Activated naive CD8-positive, alpha-beta T cell treated with anti-CD3 and anti-CD28 coated beads for 36 hours (primary cell): ENCODE results near the gene SPEF2. TPM values are rescaled to one million over a fixed set of nuclear protein-coding genes. Genes with fewer than 3 reads are reported as not detected.
A peak's percentile ranks its signal among the peaks of the same experiment; 100 is the strongest.
"Not testable (repeated sequence)": the region's sequence is repeated elsewhere in the genome, so short reads cannot be mapped to it uniquely, and the experiment has no call there.

Experiments
- DNase-seq: peaks from one replicate; pipeline ENCODE4 v3.0.0; 2021
- H3K27ac Mint-ChIP-seq: one replicate; pipeline ENCODE4 v1.8.0; 2022; ENCODE audit warnings: mild to moderate bottlenecking, moderate library complexity, mixed read lengths
- H3K27me3 Mint-ChIP-seq: one replicate; pipeline ENCODE4 v1.8.0; 2022; ENCODE audit warnings: mild to moderate bottlenecking, mixed read lengths
- H3K36me3 Mint-ChIP-seq: one replicate; pipeline ENCODE4 v1.8.0; 2021; ENCODE audit warnings: mild to moderate bottlenecking, mixed read lengths
- H3K4me1 Mint-ChIP-seq: one replicate; pipeline ENCODE4 v1.8.0; 2021; ENCODE audit warnings: mixed read lengths
- H3K4me3 Mint-ChIP-seq: one replicate; pipeline ENCODE4 v1.8.0; 2022; ENCODE audit warnings: mild to moderate bottlenecking, moderate library complexity, mixed read lengths
- H3K9me3 Mint-ChIP-seq: one replicate; pipeline ENCODE4 v1.8.0; 2022; ENCODE audit warnings: mixed read lengths
- total RNA-seq, 2 experiments: library from RNA; stranded (reverse); gene quantifications; one replicate each; pipeline ENCODE4 v1.2.3, GENCODE V29; 2021

Gene SPEF2
- total RNA-seq, 2 experiments from 2014 or later = 6.0 to 6.1 TPM

GRCh38 chr5:35671541-35672295, 54.1 kb downstream of the SPEF2 start:
- DNase-seq = no peak
- Mint-ChIP-seq H3K4me1 (peaks cover 61% of the 10 kb centered on the region), H3K27ac (peak overlapping the region; percentile 75), H3K4me3 (peak overlapping the region; percentile 25), H3K9me3 (peaks cover 5% of the 10 kb centered on the region), H3K36me3 (peaks cover 27% of the 10 kb centered on the region), H3K27me3 (no peaks in the 10 kb centered on the region)

DNA sequence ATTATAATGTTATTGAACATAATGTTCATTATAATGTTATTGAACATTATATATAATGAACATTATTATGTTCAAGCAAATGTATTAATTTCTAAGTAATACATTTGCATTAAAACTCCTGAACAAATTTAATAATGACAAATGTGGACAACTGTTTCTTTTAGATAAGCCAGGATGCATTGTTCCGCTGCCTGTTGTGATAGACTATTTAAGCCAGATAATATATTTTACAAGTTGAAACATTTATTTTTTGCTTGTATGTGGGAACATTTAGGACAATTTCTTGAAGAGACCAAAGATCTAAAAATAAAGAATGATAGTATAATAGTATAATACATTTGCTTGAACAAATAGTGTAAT, 54.6 kb downstream of the SPEF2 start:
- peaks cover 22% of the 10 kb centered on the region for H3K36me3 Mint-ChIP-seq
- DNase-seq, H3K27me3 Mint-ChIP-seq, H3K4me3 Mint-ChIP-seq, H3K9me3 Mint-ChIP-seq, H3K27ac Mint-ChIP-seq: not testable (repeated sequence)
- peaks cover 59% of the 10 kb centered on the region for H3K4me1 Mint-ChIP-seq

DNA sequence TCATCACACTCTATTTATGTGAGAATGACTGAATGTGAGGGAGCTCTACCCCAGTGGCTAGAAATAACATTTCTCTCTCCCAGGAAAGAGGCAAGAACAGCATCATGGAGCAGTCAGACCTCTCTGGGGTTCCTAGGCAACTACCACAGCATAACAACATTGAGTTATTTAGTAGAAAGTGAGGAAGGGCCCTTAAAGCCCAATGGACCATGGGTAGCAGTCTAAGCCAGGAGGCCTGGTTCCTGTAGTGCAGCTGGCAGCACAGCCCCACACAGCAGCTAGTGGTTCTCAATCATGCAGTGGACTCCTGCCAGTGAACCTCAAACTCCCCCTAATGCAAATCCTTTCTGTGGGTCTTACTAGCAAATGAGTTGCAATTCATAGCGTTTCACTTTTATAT, 55.3 kb downstream of the SPEF2 start:
- Mint-ChIP-seq H3K4me1 (peaks cover 56% of the 10 kb centered on the region), H3K4me3 (no peak overlapping the region), H3K36me3 (peaks cover 16% of the 10 kb centered on the region), H3K27me3 (no peaks in the 10 kb centered on the region), H3K27ac (peak overlapping the region; percentile 85), H3K9me3 (no peaks in the 10 kb centered on the region)
- DNase-seq = peak; percentile 39

DNA sequence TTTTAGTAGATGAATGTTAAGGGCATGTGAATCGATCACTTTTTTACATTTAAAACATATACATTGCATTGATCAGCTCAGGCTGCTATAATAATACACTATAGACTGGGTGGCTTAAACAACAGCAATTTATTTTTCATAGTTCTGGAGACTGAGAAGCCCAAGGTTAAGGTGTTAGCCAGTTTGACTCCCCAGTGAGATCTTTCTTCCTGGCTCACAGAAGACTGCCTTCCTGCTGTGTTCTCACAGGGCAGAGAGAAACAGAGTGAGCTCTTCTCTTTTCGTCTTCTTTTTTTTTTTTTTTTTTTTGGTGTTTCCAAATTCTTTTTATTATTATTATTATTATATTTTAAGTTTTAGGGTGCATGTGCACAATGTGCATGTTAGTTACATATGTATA, 56.4 kb downstream of the SPEF2 start:
- H3K36me3 Mint-ChIP-seq = peaks cover 9% of the 10 kb centered on the region
- no peak for DNase-seq
- H3K27me3 Mint-ChIP-seq = no peaks in the 10 kb centered on the region
- no peak overlapping the region for H3K4me3 Mint-ChIP-seq
- peaks cover 57% of the 10 kb centered on the region for H3K4me1 Mint-ChIP-seq
- H3K27ac Mint-ChIP-seq = peak overlapping the region; percentile 85
- H3K9me3 Mint-ChIP-seq = no peaks in the 10 kb centered on the region

DNA sequence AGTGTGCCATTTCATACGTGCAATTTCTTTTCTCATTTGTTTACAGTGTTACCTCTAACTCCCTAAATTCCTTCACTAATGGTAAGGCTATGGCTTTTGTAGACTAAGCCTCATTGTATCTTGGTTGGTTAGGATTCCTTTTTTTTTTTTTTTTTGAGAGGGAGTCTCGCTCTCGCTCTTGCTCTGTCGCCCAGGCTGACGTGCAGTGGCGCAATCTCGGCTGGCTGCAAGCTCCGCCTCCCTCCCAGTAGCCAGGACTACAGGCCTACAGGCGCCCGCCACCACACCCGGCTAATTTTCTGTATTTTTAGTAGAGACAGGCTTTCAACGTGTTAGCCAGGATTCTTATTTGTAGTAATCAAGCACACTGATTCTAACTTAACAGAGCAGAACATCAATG, 57.7 kb downstream of the SPEF2 start:
- Mint-ChIP-seq H3K4me3 (no peak overlapping the region), H3K27ac (no peak overlapping the region), H3K4me1 (peaks cover 52% of the 10 kb centered on the region), H3K36me3 (peaks cover 7% of the 10 kb centered on the region), H3K9me3 (no peaks in the 10 kb centered on the region), H3K27me3 (no peaks in the 10 kb centered on the region)
- DNase-seq = no peak

DNA sequence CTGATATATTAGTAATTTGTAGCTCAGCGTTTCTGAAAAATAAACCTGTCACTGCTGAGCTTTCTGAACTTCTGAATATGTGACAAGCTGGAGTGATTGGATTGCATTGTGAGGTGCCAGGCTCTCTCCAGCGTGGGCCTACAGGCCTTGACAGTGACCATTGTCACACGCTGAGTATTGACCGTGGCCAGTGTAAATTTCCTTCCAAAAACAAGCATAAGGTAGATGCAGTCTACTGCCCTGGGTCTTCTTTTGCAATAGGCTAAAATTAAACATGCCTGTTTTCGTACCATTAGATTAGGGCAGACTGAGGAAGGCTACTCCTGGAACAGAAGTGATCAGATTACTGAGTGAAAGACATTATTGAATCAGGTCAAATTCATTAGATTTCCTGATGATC, 60.2 kb downstream of the SPEF2 start:
- peaks cover 33% of the 10 kb centered on the region for H3K4me1 Mint-ChIP-seq
- H3K27me3 Mint-ChIP-seq = no peaks in the 10 kb centered on the region
- no peaks in the 10 kb centered on the region for H3K9me3 Mint-ChIP-seq
- no peak for DNase-seq
- H3K36me3 Mint-ChIP-seq = peaks cover 7% of the 10 kb centered on the region
- H3K27ac Mint-ChIP-seq = no peak overlapping the region
- no peak overlapping the region for H3K4me3 Mint-ChIP-seq

DNA sequence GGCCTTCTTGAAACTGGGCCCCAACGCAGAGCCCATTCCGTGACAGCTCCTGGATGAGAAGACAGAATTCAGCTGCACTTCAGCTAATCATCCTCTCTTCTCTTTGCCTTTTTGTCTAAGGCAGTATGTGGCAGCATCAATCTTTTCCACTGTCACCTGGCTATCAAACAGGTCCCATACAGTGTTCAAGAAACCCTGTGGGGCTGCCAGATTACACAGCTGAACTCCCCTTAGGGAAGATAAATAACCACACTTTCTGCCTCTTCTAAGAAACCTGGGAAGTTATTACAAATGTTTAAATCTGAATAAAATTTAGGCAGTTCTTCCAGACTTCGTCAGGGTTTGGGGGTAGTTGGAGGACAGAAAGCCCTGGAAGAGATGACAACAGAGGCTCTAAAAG, 61.0 kb downstream of the SPEF2 start:
- H3K27me3 Mint-ChIP-seq = no peaks in the 10 kb centered on the region
- H3K36me3 Mint-ChIP-seq = peaks cover 6% of the 10 kb centered on the region
- peaks cover 25% of the 10 kb centered on the region for H3K4me1 Mint-ChIP-seq
- H3K4me3 Mint-ChIP-seq = no peak overlapping the region
- no peak for DNase-seq
- no peak overlapping the region for H3K27ac Mint-ChIP-seq
- H3K9me3 Mint-ChIP-seq = no peaks in the 10 kb centered on the region

GRCh38 chr5:35679357-35679756, 61.7 kb downstream of the SPEF2 start:
- Mint-ChIP-seq H3K4me3 (no peak overlapping the region), H3K27me3 (no peaks in the 10 kb centered on the region), H3K4me1 (peaks cover 20% of the 10 kb centered on the region), H3K36me3 (peaks cover 3% of the 10 kb centered on the region), H3K9me3 (no peaks in the 10 kb centered on the region), H3K27ac (peak overlapping the region; percentile 19)
- no peak for DNase-seq

GRCh38 chr5:35681911-35682310, 64.2 kb downstream of the SPEF2 start:
- Mint-ChIP-seq H3K4me1 (peaks cover 16% of the 10 kb centered on the region), H3K36me3 (no peaks in the 10 kb centered on the region)

GRCh38 chr5:35683466-35683865, 65.8 kb downstream of the SPEF2 start:
- Mint-ChIP-seq H3K4me3 (no peak overlapping the region), H3K4me1 (peaks cover 13% of the 10 kb centered on the region), H3K9me3 (no peaks in the 10 kb centered on the region), H3K27me3 (no peaks in the 10 kb centered on the region), H3K36me3 (no peaks in the 10 kb centered on the region), H3K27ac (no peak overlapping the region)
- DNase-seq = no peak

More at GRCh38 chr5:35681911-35682310, 64.2 kb downstream of the SPEF2 start:
- Mint-ChIP-seq H3K4me3 (no peak overlapping the region), H3K9me3 (no peaks in the 10 kb centered on the region), H3K27me3 (no peaks in the 10 kb centered on the region), H3K27ac (no peak overlapping the region)
- DNase-seq = no peak

- Mint-ChIP-seq H3K36me3 (no peaks in the 10 kb centered on the region), H3K4me3 (no peak overlapping the region), H3K4me1 (no peaks in the 10 kb centered on the region), H3K9me3 (no peaks in the 10 kb centered on the region), H3K27me3 (no peaks in the 10 kb centered on the region), H3K27ac (no peak overlapping the region)
- DNase-seq = no peak
Observed at GRCh38 chr5:35685161-35685560, 67.5 kb downstream of the SPEF2 start.

DNA sequence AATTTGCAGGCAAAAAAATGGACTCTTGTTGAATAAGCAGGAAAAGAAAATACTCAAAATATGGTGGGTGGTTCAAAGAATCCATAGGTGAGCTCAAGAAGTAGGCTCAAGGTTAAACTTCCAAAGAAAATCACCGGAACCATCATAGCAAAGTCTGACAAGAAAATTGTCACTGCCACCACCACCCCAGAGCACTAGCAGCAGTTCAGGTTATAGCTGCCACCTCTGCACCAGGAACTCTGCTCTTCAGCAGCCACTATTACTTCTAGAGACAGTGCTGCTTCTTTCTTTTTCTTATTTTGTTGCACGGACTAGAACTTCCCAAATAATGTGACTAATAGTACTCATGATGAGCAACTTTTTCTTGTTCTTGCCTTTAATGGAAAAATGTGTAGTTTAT, 70.3 kb downstream of the SPEF2 start:
- Mint-ChIP-seq H3K4me1 (no peaks in the 10 kb centered on the region), H3K36me3 (peaks cover 3% of the 10 kb centered on the region), H3K27me3 (no peaks in the 10 kb centered on the region), H3K4me3 (no peak overlapping the region), H3K9me3 (no peaks in the 10 kb centered on the region), H3K27ac (no peak overlapping the region)
- no peak for DNase-seq

- H3K9me3 Mint-ChIP-seq = no peaks in the 10 kb centered on the region
- peaks cover 6% of the 10 kb centered on the region for H3K36me3 Mint-ChIP-seq
- H3K27me3 Mint-ChIP-seq = no peaks in the 10 kb centered on the region
- H3K4me3 Mint-ChIP-seq = no peak overlapping the region
- DNase-seq = no peak
- no peak overlapping the region for H3K27ac Mint-ChIP-seq
- H3K4me1 Mint-ChIP-seq = no peaks in the 10 kb centered on the region
Observed at GRCh38 chr5:35694481-35694880, 76.8 kb downstream of the SPEF2 start.

GRCh38 chr5:35698047-35698808, 80.6 kb downstream of the SPEF2 start:
- no peak for DNase-seq
- Mint-ChIP-seq H3K4me1 (no peaks in the 10 kb centered on the region), H3K27me3 (no peaks in the 10 kb centered on the region), H3K4me3 (no peak overlapping the region), H3K27ac (no peak overlapping the region), H3K9me3 (no peaks in the 10 kb centered on the region), H3K36me3 (peaks cover 13% of the 10 kb centered on the region)

DNA sequence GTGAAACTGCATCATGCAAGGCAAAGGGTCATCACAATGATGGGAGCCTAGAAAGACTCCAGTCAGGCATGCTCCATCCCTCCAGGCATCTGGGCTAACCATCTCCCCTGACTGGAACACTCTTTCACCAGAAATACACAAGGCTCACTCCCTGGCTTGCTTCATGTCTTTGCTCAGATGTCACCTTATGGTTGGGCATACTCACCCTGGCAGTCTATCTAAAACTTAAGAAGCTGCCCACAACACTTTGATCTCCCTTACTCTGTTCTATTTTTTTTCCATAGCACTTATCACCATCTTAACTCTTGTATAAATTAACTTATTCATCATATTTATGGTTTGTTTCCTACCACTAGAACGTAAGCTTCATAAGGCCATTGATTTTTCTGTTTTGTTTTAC, 90.0 kb downstream of the SPEF2 start:
- peaks cover 12% of the 10 kb centered on the region for H3K4me1 Mint-ChIP-seq
- H3K36me3 Mint-ChIP-seq = peaks cover 7% of the 10 kb centered on the region
- no peak overlapping the region for H3K27ac Mint-ChIP-seq
- H3K4me3 Mint-ChIP-seq = no peak overlapping the region
- DNase-seq = no peak
- no peaks in the 10 kb centered on the region for H3K9me3 Mint-ChIP-seq
- H3K27me3 Mint-ChIP-seq = no peaks in the 10 kb centered on the region

DNA sequence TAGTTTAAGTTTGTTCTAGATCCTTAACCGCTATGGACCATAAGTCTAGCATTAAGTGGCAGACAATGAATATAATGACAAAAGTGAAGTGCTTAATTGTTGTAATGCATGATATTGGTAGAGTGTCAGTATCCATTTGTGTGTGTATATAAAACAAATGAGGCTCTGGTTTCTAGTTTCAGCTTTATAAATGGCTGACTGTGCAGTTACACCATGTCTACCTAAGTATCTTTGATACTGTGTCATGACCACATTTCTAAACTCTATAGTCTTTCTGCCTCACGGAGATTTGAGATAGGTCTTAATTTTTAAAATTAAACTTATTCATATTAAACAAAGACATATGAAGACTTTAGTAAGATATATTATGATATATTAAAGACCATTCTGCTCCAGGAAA, 92.0 kb downstream of the SPEF2 start:
- no peak for DNase-seq
- Mint-ChIP-seq H3K36me3 (peaks cover 3% of the 10 kb centered on the region), H3K4me3 (no peak overlapping the region), H3K4me1 (peaks cover 12% of the 10 kb centered on the region), H3K27me3 (no peaks in the 10 kb centered on the region), H3K27ac (no peak overlapping the region), H3K9me3 (no peaks in the 10 kb centered on the region)
